GM20000 (cell line): ENCODE results near the gene EHBP1.

Experiments used
- DNase-seq: peaks from one replicate; pipeline ENCODE4 v3.0.0; 2012; ENCODE audit warnings: low spot score
- CTCF ChIP-seq: IDR thresholded peaks from 2 replicates; pipeline ENCODE4 v1.5.1; 2012; ENCODE audit warnings: mild to moderate bottlenecking, control low read depth; ENCODE audit errors: extremely low read depth, missing control alignments

The EHBP1 gene

GRCh38 chr2:63053081-63053888 lies 347.8 kb downstream of the EHBP1 start:
- TF ChIP-seq CTCF, result no peak
- DNase-seq, result peak; percentile 32

- TF ChIP-seq CTCF, result peak; percentile 59
- peak; percentile 72 for DNase-seq
Observed at GRCh38 chr2:63053889-63054602, 348.5 kb downstream of the EHBP1 start.

GRCh38 chr2:63054841-63055225 lies 349.3 kb downstream of the EHBP1 start:
- DNase-seq, result peak; percentile 22
- TF ChIP-seq CTCF, result no peak

- no peak for TF ChIP-seq CTCF
- DNase-seq, result peak; percentile 29
Observed at GRCh38 chr2:63055226-63056106, 350.0 kb downstream of the EHBP1 start.

- TF ChIP-seq CTCF, result no peak
- peak; percentile 75 for DNase-seq
Observed at GRCh38 chr2:63056107-63057050, 350.9 kb downstream of the EHBP1 start.

GRCh38 chr2:63057249-63058143 lies 352.0 kb downstream of the EHBP1 start:
- no peak for TF ChIP-seq CTCF
- DNase-seq, result peak; percentile 18
